ENCODE measurements around the gene AFG3L2. TPM values are rescaled to one million over a fixed set of nuclear protein-coding genes. Genes with fewer than 3 reads are reported as not detected.

AFG3L2 gene
- total and polyA plus RNA-seq, 3 donors from 2014 or later = 47.6 to 63.6 (median 57.4) TPM

- no peak for DNase-seq
- Histone ChIP-seq H3K4me1 (peaks cover 11% of the 10 kb centered on the region), H3K36me3 (ENCODE audit: low read depth, missing control alignments) (no peaks in the 10 kb centered on the region), H3K9me3 (no peaks in the 10 kb centered on the region), H3K27me3 (no peaks in the 10 kb centered on the region), H3K27ac (no peak overlapping the region), H3K4me3 (peak overlapping the region in 1 of 2 donors; percentile 52)
- WGBS, 2 donors = 37 to 59% methylated on average over 26 to 30 of the region's 37 CpGs
- TF ChIP-seq POLR2A (IDR thresholded peaks at IDR 0.05) = no peak
- TF ChIP-seq CTCF (IDR thresholded peaks at IDR 0.05) = no peak
- intact Hi-C loops (cut with DNase I; ENCODE audit: low total_unique reads) = loop anchor here (10.0 kb wide), 1 partner anchor 368 kb away; the partner anchor contains the start of gene SPIRE1
These were observed 89.8 kb downstream of the AFG3L2 start for GRCh38 chr18:12287131-12287681.

GRCh38 chr18:12283666-12284065 is 93.4 kb downstream of the AFG3L2 start:
- no peaks in the 10 kb centered on the region for H3K36me3 ChIP-seq (ENCODE audit: low read depth, missing control alignments)
- DNase-seq = no peak
- peaks cover 7% of the 10 kb centered on the region for H3K4me1 ChIP-seq
- WGBS, 2 donors = 76 to 92% methylated on average over 1 of the region's 1 CpG
- intact Hi-C loops (cut with DNase I; ENCODE audit: low total_unique reads) = loop anchor here (10.0 kb wide), 1 partner anchor 371 kb away; the partner anchor contains the start of gene SPIRE1
- no peaks in the 10 kb centered on the region for H3K9me3 ChIP-seq
- TF ChIP-seq POLR2A (IDR thresholded peaks at IDR 0.05) (no peak), CTCF (IDR thresholded peaks at IDR 0.05) (no peak)
- H3K27ac ChIP-seq = no peak overlapping the region
- H3K27me3 ChIP-seq = no peaks in the 10 kb centered on the region
- H3K4me3 ChIP-seq = no peak overlapping the region

- 72 to 75% methylated on average over 4 to 6 of the region's 6 CpGs for WGBS, 2 donors
- Histone ChIP-seq H3K4me3 (no peak overlapping the region), H3K27me3 (no peaks in the 10 kb centered on the region), H3K9me3 (no peaks in the 10 kb centered on the region), H3K27ac (no peak overlapping the region), H3K36me3 (ENCODE audit: low read depth, missing control alignments) (no peaks in the 10 kb centered on the region), H3K4me1 (peaks cover 5% of the 10 kb centered on the region)
- no peak for DNase-seq
- intact Hi-C loops (cut with DNase I; ENCODE audit: low total_unique reads) = loop anchor here (10.0 kb wide), 1 partner anchor 372 kb away; the partner anchor contains the start of gene SPIRE1
- TF ChIP-seq CTCF (IDR thresholded peaks at IDR 0.05) = peak in 1 of 3 experiments; percentile 6
- no peak for TF ChIP-seq POLR2A (IDR thresholded peaks at IDR 0.05)
These were observed 93.8 kb downstream of the AFG3L2 start for GRCh38 chr18:12283256-12283655.

GRCh38 chr18:12282442-12283039 is 94.5 kb downstream of the AFG3L2 start:
- intact Hi-C loops (cut with DNase I; ENCODE audit: low total_unique reads) = loop anchor here (10.0 kb wide), 1 partner anchor 372 kb away; the partner anchor contains the start of gene SPIRE1
- 89 to 92% methylated on average over 9 of the region's 9 CpGs for WGBS, 2 donors

More at GRCh38 chr18:12282442-12283039, 94.5 kb downstream of the AFG3L2 start:
- TF ChIP-seq CTCF (IDR thresholded peaks at IDR 0.05) (no peak), POLR2A (IDR thresholded peaks at IDR 0.05) (no peak)
- H3K4me3 ChIP-seq = no peak overlapping the region
- H3K4me1 ChIP-seq = peaks cover 2% of the 10 kb centered on the region
- no peaks in the 10 kb centered on the region for H3K27me3 ChIP-seq
- H3K9me3 ChIP-seq = no peaks in the 10 kb centered on the region
- H3K36me3 ChIP-seq (ENCODE audit: low read depth, missing control alignments) = no peaks in the 10 kb centered on the region
- DNase-seq = no peak
- no peak overlapping the region for H3K27ac ChIP-seq
